GM18868 (cell line): ENCODE results near the gene S1PR4.
A peak's percentile ranks its signal among the peaks of the same experiment; 100 is the strongest.
"Not testable (repeated sequence)": the region's sequence is repeated elsewhere in the genome, so short reads cannot be mapped to it uniquely, and the experiment has no call there.

Experiments used
- ATAC-seq: cut with Tn5 transposase; IDR thresholded peaks from one replicate; pipeline ENCODE4 v1.9.1; 2021; ENCODE audit warnings: mild to moderate bottlenecking, moderate library complexity; ENCODE audit not compliant: unreplicated experiment

Gene S1PR4

GRCh38 chr19:3176715-3177501, 1.7 kb upstream of the S1PR4 start:
- no peak for ATAC-seq

GRCh38 chr19:3178973-3179738, 587 bp downstream of the S1PR4 start:
- ATAC-seq: no peak

DNA sequence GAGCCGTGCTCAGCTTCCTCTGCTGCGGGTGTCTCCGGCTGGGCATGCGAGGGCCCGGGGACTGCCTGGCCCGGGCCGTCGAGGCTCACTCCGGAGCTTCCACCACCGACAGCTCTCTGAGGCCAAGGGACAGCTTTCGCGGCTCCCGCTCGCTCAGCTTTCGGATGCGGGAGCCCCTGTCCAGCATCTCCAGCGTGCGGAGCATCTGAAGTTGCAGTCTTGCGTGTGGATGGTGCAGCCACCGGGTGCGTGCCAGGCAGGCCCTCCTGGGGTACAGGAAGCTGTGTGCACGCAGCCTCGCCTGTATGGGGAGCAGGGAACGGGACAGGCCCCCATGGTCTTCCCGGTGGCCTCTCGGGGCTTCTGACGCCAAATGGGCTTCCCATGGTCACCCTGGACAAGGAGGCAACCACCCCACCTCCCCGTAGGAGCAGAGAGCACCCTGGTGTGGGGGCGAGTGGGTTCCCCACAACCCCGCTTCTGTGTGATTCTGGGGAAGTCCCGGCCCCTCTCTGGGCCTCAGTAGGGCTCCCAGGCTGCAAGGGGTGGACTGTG, 1.2 kb downstream of the S1PR4 start:
- no peak for ATAC-seq

GRCh38 chr19:3183721-3184641, 5.4 kb downstream of the S1PR4 start:
- no peak for ATAC-seq

DNA sequence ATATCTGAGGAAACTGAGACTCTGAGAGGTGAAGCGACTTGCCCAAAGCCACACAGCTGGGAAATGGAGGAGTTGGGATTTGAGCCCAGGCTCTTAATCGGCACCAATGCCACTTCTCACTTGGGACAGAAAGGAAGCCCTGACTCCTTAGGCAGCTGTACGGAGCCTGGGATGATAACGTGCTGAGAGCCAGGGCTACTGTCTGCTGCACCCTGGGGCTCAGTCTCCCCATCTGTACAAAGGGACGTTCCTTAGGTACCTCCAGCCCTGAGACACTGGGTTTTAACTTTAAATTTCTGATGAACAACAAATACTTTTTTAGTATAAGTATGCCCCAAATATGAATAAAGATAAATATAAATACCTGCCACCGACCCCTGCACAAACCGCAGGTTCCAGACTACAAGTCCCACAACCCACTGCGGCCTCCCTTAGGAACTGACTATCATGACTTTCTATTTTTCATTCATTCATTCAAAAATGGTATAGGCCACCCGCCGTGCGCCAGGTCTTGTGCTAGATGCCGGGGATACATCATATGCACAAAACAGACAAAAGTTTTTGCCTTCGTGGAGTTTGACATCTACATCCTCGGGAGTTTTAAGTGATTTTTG, 6.4 kb downstream of the S1PR4 start:
- ATAC-seq: peak; percentile 11

DNA sequence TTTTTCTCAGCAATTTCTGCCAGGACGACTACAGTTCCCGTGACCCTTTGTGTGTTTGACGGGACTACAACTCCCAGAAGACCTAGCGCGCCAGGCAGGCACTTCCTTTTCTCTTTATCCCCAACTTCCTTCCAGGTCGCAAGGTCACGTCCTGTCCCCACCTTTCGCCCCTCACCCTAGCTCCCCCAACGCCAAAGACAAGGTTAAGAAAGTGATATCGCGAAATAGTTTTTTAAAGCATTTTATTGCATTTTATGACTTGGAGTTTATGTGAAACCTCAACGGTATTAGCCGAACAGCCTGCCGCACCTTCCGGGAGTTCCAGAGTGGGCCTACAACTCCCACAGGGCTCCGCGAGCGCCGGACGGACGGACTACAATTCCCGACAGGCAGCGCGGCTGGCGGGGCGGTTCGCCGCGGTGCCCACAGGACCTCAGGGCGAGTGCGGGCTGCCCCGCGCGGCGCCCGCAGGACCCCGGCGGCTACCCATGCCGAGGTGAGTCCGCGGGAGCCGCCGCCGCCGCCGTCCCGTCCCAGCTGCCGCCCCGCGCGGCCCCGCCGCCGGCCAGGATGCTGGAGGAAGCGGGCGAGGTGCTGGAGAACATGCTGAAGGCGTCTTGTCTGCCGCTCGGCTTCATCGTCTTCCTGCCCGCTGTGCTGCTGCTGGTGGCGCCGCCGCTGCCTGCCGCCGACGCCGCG, 7.0 kb downstream of the S1PR4 start, which contains the start of gene NCLN:
Gene NCLN, plus strand, starts transcription at position 470 of the 699 bp plus-strand sequence. Its CDS starts 101 bp downstream, at position 571.
- ATAC-seq: peak; percentile 71

- no peak for ATAC-seq
Observed at GRCh38 chr19:3186160-3186688, 7.7 kb downstream of the S1PR4 start.

DNA sequence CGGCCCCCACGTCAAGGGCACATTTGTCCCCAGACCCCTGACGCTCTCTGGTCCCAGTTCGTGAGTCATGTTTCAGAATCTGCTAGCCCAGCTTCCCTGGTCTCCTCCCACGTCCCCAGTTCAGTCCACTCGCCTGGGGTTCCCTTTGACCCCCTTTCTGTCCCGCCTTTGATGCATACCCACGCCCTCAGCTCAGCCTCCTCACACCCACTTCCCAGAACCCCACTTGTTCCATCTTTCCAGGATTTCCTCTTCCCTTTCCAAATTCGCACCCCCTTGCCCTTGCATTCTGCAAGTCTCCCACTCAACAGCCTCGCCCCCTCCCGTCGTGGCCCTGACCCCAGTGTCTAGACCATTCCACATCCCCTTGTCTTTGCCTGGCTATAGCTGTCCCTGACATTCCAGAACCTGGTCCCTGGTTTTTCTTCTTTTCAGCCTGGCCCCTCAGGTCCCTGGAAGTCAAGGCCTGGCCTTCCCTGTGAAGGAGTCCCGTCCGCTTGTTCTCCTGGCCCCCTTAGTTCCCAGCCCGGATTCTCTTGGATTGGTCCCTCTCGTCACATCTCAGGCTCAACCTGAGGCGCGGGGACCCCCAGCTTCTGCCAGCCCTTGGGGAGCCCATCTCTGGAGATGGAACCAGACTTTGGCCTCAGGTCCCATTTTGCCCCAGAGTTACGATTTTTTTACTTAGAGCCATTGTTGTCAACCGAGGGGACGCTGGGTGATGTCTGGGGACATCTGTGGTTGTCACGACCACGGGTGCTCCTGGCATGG, 8.5 kb downstream of the S1PR4 start:
- no peak for ATAC-seq

DNA sequence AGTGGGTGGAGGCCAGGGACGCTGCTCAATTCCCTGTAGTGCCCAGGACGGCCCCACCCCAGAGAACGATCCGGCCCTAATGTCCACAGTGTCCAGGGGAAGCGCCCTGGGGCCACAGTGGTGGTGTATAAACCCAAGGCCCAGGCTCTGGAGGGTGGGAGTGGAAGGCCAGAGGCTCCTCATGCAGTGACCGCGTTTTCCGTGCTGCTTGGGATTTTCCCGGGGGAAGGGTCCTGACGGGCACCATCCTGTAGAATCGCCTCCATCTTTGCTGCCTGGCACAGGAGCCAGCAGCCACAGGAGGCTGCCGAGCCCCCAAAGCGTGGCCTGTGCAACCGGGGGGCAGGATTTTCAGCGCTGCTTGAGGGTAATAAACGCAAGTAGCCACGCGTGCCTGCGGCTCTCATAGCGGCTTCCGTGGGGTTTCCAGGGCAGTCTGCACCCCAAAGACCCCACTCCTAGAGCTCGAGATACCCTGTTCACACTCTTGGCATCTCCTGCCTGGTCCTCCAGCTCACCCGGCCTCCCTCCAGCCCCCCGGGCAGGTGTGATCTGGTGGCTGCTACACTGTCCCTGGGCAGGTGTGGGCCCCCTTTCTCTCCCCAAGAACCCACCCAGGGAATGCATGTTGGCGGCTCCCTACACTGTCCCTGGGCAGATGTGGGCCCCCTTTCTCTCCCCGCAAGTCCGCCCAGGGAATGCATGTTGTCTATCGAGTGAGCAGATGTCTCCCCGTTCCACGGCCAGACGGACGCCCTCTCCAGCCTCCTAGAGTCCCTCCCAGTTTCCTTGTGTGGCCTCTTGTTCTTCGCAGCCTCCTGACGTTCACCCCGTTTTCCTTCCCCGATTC, 9.3 kb downstream of the S1PR4 start:
- ATAC-seq: no peak

GRCh38 chr19:3188627-3189596, 10.3 kb downstream of the S1PR4 start:
- ATAC-seq: no peak

DNA sequence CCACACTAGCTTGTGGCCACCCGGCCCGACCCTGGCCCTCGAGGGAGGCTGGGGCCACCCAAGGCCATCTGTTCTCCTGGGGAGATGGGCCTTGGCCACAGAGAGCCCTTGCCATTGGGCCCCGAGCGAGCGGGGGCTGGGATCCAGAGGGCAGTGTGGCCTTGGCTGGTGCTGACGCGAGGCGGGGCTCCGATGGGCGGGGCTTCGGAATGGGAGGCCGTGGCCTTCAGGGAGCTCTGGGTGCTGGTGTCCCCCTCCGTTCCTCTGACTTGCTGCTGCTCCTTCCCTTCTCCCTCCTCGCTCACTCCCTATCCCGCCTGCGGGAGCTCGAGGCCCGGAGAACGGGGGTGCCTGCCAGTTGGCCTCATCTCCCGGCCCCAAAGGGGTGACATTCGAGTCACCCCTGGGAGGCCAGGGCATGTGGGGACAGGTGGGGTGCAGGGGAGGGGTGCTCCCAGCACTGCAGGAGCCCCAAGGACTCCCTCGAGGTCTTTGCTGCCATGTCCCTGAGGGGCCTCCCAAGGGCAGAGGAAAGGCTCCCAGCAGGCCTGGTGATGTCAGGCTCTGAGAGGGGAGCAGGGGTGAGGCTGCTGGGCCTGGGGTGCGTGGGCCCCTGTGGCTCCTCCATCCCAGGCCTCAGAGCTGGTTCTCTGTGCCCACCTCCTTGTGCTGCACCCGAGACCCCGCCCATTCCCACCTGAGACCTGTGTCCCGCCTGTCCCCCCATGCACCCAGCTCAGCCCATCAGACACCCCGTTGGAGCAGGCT, 11.3 kb downstream of the S1PR4 start:
- ATAC-seq: no peak

- no peak for ATAC-seq
Observed at GRCh38 chr19:3190470-3190770, 11.9 kb downstream of the S1PR4 start.

- no peak for ATAC-seq
Observed at GRCh38 chr19:3190921-3191805, 12.6 kb downstream of the S1PR4 start.

- not testable (repeated sequence) for ATAC-seq
Observed at GRCh38 chr19:3191806-3192104, 13.2 kb downstream of the S1PR4 start.

GRCh38 chr19:3192228-3192635, 13.7 kb downstream of the S1PR4 start:
- no peak for ATAC-seq
